Progenitor cell of endocrine pancreas (in vitro differentiated cells): ENCODE data around the gene C4orf33. TPM values are rescaled to one million over a fixed set of nuclear protein-coding genes. Genes with fewer than 3 reads are reported as not detected.

Experiments used
- DNase-seq: peaks from one replicate; pipeline ENCODE4 v3.0.0; 2021; ENCODE audit warnings: low spot score; ENCODE audit not compliant: unreplicated experiment
- H3K27ac Mint-ChIP-seq: 2 replicates; pipeline ENCODE4 v1.8.0; 2021; ENCODE audit warnings: mild to moderate bottlenecking, moderate library complexity, mixed read lengths
- H3K27me3 Mint-ChIP-seq: 2 replicates; pipeline ENCODE4 v1.8.0; 2021; ENCODE audit warnings: mixed read lengths
- H3K36me3 Mint-ChIP-seq: 2 replicates; pipeline ENCODE4 v1.8.0; 2022; ENCODE audit warnings: mixed read lengths; ENCODE audit not compliant: insufficient read depth
- H3K4me1 Mint-ChIP-seq: 2 replicates; pipeline ENCODE4 v1.8.0; 2021; ENCODE audit warnings: low read depth, mixed read lengths
- H3K4me3 Mint-ChIP-seq: 2 replicates; pipeline ENCODE4 v1.8.0; 2021; ENCODE audit warnings: low read depth, mild to moderate bottlenecking, moderate library complexity, mixed read lengths
- H3K9me3 Mint-ChIP-seq: 2 replicates; pipeline ENCODE4 v1.8.0; 2021; ENCODE audit warnings: low read depth, mixed read lengths
- CTCF ChIP-seq: fragments of 200-600 bp; sonication (generic); IDR thresholded peaks from one replicate; pipeline ENCODE4 v1.5.0; 2021; ENCODE audit warnings: antibody characterized with exemption, mild to moderate bottlenecking; ENCODE audit not compliant: unreplicated experiment
- total RNA-seq: library from RNA; stranded (reverse); gene quantifications from 2 replicates; pipeline ENCODE4 v1.2.1, GENCODE V29; 2021

Gene C4orf33
- total RNA-seq, 1 donor from 2014 or later, result 12.2 TPM

GRCh38 chr4:129149906-129150305 lies 54.0 kb downstream of the C4orf33 start:
- no peak overlapping the region for H3K27ac Mint-ChIP-seq
- no peak overlapping the region for H3K4me3 Mint-ChIP-seq
- H3K4me1 Mint-ChIP-seq, result peaks cover 10% of the 10 kb centered on the region
- DNase-seq, result no peak
- TF ChIP-seq CTCF, result no peak
- H3K9me3 Mint-ChIP-seq, result no peaks in the 10 kb centered on the region
- peaks cover 3% of the 10 kb centered on the region for H3K27me3 Mint-ChIP-seq
- H3K36me3 Mint-ChIP-seq, result no peaks in the 10 kb centered on the region

DNA sequence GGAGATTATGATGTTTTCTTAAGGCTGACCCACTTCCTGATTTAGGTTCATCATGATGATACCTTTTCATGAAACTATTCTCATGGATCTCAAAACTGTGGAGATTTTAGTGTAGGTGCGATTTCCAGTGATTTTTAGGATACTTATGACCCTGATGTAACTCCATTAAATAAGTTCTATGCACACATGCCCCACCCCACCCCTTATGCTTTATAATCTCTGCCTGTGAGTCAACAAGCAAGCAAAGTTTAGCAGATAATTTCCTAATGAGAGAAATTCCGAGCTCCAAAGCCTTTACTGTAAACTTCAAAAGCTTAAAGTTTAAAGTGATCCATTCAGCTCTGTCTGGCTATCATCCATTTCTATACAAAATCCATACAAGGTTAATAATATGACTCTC lies 56.4 kb downstream of the C4orf33 start:
- H3K9me3 Mint-ChIP-seq, result no peaks in the 10 kb centered on the region
- no peak overlapping the region for H3K4me3 Mint-ChIP-seq
- no peaks in the 10 kb centered on the region for H3K36me3 Mint-ChIP-seq
- H3K27ac Mint-ChIP-seq, result no peak overlapping the region
- H3K27me3 Mint-ChIP-seq, result peaks cover 3% of the 10 kb centered on the region
- peaks cover 11% of the 10 kb centered on the region for H3K4me1 Mint-ChIP-seq
- no peak for DNase-seq
- TF ChIP-seq CTCF, result no peak

DNA sequence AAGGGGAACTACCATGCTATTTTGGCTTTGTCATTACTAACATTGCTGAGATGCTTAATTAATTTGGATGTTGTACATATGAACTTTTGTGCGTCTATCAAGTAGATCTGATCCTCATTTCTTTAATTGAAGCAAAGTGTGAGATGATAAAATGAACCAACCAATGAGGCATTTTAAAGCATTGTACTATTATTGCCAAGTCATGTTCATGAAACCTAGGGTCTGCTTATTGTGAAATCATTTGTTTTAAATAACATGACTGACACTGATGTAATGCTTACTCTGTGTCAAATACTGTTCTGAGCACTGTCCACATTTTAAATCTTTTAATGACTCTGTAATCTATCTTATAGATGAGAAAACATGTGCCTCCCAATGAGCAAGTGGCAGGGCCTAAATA lies 57.7 kb downstream of the C4orf33 start:
- Mint-ChIP-seq H3K36me3 (no peaks in the 10 kb centered on the region), H3K4me1 (peaks cover 11% of the 10 kb centered on the region), H3K9me3 (no peaks in the 10 kb centered on the region), H3K27ac (no peak overlapping the region), H3K4me3 (no peak overlapping the region), H3K27me3 (peaks cover 2% of the 10 kb centered on the region)
- no peak for DNase-seq
- TF ChIP-seq CTCF, result no peak

- H3K27ac Mint-ChIP-seq, result no peak overlapping the region
- TF ChIP-seq CTCF, result no peak
- H3K27me3 Mint-ChIP-seq, result peaks cover 9% of the 10 kb centered on the region
- peaks cover 3% of the 10 kb centered on the region for H3K4me1 Mint-ChIP-seq
- H3K4me3 Mint-ChIP-seq, result no peak overlapping the region
- H3K9me3 Mint-ChIP-seq, result peaks cover 3% of the 10 kb centered on the region
- DNase-seq, result no peak
- no peaks in the 10 kb centered on the region for H3K36me3 Mint-ChIP-seq
These were observed 66.5 kb downstream of the C4orf33 start for GRCh38 chr4:129162450-129162849.

- no peak for DNase-seq
- H3K9me3 Mint-ChIP-seq, result peaks cover 3% of the 10 kb centered on the region
- TF ChIP-seq CTCF, result no peak
- peaks cover 3% of the 10 kb centered on the region for H3K4me1 Mint-ChIP-seq
- H3K27ac Mint-ChIP-seq, result no peak overlapping the region
- no peak overlapping the region for H3K4me3 Mint-ChIP-seq
- H3K36me3 Mint-ChIP-seq, result no peaks in the 10 kb centered on the region
- H3K27me3 Mint-ChIP-seq, result peaks cover 9% of the 10 kb centered on the region
These were observed 67.5 kb downstream of the C4orf33 start for GRCh38 chr4:129163427-129163826.
